Panc1 (cell line): ENCODE results near the gene TULP4. TPM values are rescaled to one million over a fixed set of nuclear protein-coding genes. Genes with fewer than 3 reads are reported as not detected.
"Not testable (repeated sequence)": the region's sequence is repeated elsewhere in the genome, so short reads cannot be mapped to it uniquely, and the experiment has no call there.

ENCODE experiments used
- ATAC-seq: fragments of 200-7000 bp; cut with Tn5 transposase; 2 replicates; pipeline ENCODE4 v1.9.1; 2020; ENCODE audit warnings: mild to moderate bottlenecking, moderate library complexity
- BruUV-seq: library from RNA; stranded (reverse); fragments of 400-500 nt; replicated peaks from 2 replicates; lab custom pipeline; 2021; lab: Mats Ljungman, UMichigan
- CTCF ChIA-PET: fragments of 300-600 bp; sonication (Branson Sonifier 250); formaldehyde crosslinking; loops from one replicate; lab custom pipeline; 2022; ENCODE audit warnings: antibody characterized with exemption; lab: Charles Lee
- POLR2A ChIA-PET: fragments of 300-600 bp; sonication (Branson Sonifier 250); formaldehyde crosslinking; loops from one replicate; lab custom pipeline; 2022; ENCODE audit warnings: antibody characterized with exemption; lab: Charles Lee
- DNase-seq: peaks from one replicate; pipeline ENCODE4 v3.0.0-alpha.2; 2010; ENCODE audit warnings: low read depth, low spot score
- H3K27ac ChIP-seq: 2 replicates; pipeline ENCODE4 v1.5.1; 2011; ENCODE audit warnings: mild to moderate bottlenecking, low read length, inconsistent platforms
- H3K27me3 ChIP-seq: fragments of 200-500 bp; sonication (Bioruptor generic); 2 replicates; pipeline ENCODE4 v1.6.0; 2014; ENCODE audit warnings: low read length, inconsistent platforms; ENCODE audit not compliant: control insufficient read depth, insufficient read depth
- H3K36me3 ChIP-seq: fragments of 200-500 bp; sonication (Bioruptor generic); 2 replicates; pipeline ENCODE4 v1.5.1; 2014; ENCODE audit warnings: inconsistent platforms, mild to moderate bottlenecking, low read length, moderate library complexity; ENCODE audit not compliant: control insufficient read depth, insufficient read depth
- H3K4me1 ChIP-seq: 2 replicates; pipeline ENCODE4 v1.5.1; 2011; ENCODE audit warnings: inconsistent platforms, mild to moderate bottlenecking, low read length, moderate library complexity; ENCODE audit not compliant: control insufficient read depth, insufficient read depth
- H3K4me3 ChIP-seq, 2 experiments: 2 replicates each; pipeline ENCODE4 v1.5.1; 2011 to 2012; ENCODE audit warnings: low read depth in 2 of 2, low read length in 2 of 2, mild to moderate bottlenecking in 2 of 2, inconsistent platforms in 1 of 2, moderate library complexity in 1 of 2
- H3K9me3 ChIP-seq: fragments of 200-500 bp; sonication (Bioruptor generic); 2 replicates; pipeline ENCODE4 v1.5.1; 2014; ENCODE audit warnings: low read depth, mild to moderate bottlenecking, inconsistent platforms, low read length, moderate library complexity; ENCODE audit not compliant: control insufficient read depth, insufficient read depth
- POLR2AphosphoS5 ChIP-seq: IDR thresholded peaks from 2 replicates; pipeline ENCODE4 v1.6.1; 2012; ENCODE audit warnings: mild to moderate bottlenecking, low read depth, low read length, moderate library complexity
- SIN3A ChIP-seq: IDR thresholded peaks from 2 replicates; pipeline ENCODE4 v1.6.1; 2012; ENCODE audit warnings: low read depth, mild to moderate bottlenecking, low read length, moderate library complexity, borderline replicate concordance; ENCODE audit not compliant: insufficient read depth
- TCF7L2 ChIP-seq: IDR thresholded peaks from 2 replicates; pipeline ENCODE4 v1.6.1; 2011; ENCODE audit warnings: mild to moderate bottlenecking, low read depth, low read length, inconsistent platforms
- in situ Hi-C: cut with HindIII; loops from 2 replicates; pipeline ENCODE4 v1.10.0; 2016; ENCODE audit warnings: low sequenced_read_pairs, low pct_unique_long_range_greater_than_20kb
- intact Hi-C: fragments of 100-400 bp; cut with micrococcal nuclease; formaldehyde crosslinking; loops from one replicate; pipeline ENCODE4 v1.10.0; 2022; ENCODE audit not compliant: unreplicated experiment
- total RNA-seq: library from RNA; stranded (reverse); gene quantifications from one replicate; pipeline ENCODE4 v1.2.1, GENCODE V29; 2021; ENCODE audit not compliant: unreplicated experiment
- TF ChIP-seq, protein P1 (sequence below), 2 experiments: IDR thresholded peaks; 2 replicates each; pipeline ENCODE4 v1.6.1; 2011 to 2012; ENCODE audit warnings: low read depth in 2 of 2, control low read depth in 1 of 2, low read length in 1 of 2, mild to moderate bottlenecking in 1 of 2, moderate library complexity in 1 of 2; ENCODE audit not compliant: insufficient read depth in 1 of 2
- TF ChIP-seq, protein P2 (sequence below): fragments of 450-650 bp; IDR thresholded peaks from 2 replicates; pipeline ENCODE4 v1.5.1; 2017; ENCODE audit warnings: mild to moderate bottlenecking

TULP4 gene
- total RNA-seq, 1 experiment from 2014 or later = 105 TPM

DNA sequence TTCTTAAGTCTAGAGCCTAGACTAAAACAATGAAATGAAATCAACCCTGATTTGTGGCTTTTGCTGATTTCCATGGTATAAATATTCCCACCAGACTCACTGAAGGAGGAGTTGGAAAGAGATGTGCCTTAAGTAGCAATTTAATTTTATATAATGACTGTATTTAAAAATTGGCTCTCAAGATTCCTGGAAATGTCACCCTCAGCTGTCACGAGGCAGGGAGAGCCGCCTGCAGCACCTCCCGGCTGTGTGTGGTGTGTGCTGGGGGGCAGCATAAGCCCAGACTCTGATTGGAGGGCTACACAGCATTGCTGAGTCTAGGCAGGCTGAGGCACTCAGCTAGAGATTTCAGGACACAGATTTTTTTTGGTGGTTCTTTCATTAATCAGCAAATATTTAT lies 207.0 kb downstream of the TULP4 start:
- no peaks in the 10 kb centered on the region for H3K36me3 ChIP-seq
- ChIA-PET CTCF (interaction anchor here (0.6 to 0.9 kb wide), 5 partner anchors 17 to 305 kb away, joined by 3 to 7 read pairs (median 6); no protein-coding TSS in a partner anchor), POLR2A (no interaction called here)
- H3K4me3 ChIP-seq = no peak overlapping the region
- H3K9me3 ChIP-seq = no peaks in the 10 kb centered on the region
- no peak for DNase-seq
- H3K27ac ChIP-seq = no peak overlapping the region
- no TSS peak for BruUV-seq
- ATAC-seq = no peak
- peaks cover 14% of the 10 kb centered on the region for H3K4me1 ChIP-seq
- in situ Hi-C loops (no loop called here), intact Hi-C loops (loop anchor here (5.0 kb wide), 1 partner anchor 297 kb away; no protein-coding TSS in a partner anchor)
- no peaks in the 10 kb centered on the region for H3K27me3 ChIP-seq
- TF ChIP-seq SIN3A (no peak), POLR2AphosphoS5 (no peak), TCF7L2 (no peak)
- TF ChIP-seq, protein P1, sequence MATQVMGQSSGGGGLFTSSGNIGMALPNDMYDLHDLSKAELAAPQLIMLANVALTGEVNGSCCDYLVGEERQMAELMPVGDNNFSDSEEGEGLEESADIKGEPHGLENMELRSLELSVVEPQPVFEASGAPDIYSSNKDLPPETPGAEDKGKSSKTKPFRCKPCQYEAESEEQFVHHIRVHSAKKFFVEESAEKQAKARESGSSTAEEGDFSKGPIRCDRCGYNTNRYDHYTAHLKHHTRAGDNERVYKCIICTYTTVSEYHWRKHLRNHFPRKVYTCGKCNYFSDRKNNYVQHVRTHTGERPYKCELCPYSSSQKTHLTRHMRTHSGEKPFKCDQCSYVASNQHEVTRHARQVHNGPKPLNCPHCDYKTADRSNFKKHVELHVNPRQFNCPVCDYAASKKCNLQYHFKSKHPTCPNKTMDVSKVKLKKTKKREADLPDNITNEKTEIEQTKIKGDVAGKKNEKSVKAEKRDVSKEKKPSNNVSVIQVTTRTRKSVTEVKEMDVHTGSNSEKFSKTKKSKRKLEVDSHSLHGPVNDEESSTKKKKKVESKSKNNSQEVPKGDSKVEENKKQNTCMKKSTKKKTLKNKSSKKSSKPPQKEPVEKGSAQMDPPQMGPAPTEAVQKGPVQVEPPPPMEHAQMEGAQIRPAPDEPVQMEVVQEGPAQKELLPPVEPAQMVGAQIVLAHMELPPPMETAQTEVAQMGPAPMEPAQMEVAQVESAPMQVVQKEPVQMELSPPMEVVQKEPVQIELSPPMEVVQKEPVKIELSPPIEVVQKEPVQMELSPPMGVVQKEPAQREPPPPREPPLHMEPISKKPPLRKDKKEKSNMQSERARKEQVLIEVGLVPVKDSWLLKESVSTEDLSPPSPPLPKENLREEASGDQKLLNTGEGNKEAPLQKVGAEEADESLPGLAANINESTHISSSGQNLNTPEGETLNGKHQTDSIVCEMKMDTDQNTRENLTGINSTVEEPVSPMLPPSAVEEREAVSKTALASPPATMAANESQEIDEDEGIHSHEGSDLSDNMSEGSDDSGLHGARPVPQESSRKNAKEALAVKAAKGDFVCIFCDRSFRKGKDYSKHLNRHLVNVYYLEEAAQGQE (IDR thresholded peaks at IDR 0.05; ENCODE audit: insufficient read depth in 1 of 2, low read depth in 2 of 2, low read length in 1 of 2) = no peak
- TF ChIP-seq, protein P2, sequence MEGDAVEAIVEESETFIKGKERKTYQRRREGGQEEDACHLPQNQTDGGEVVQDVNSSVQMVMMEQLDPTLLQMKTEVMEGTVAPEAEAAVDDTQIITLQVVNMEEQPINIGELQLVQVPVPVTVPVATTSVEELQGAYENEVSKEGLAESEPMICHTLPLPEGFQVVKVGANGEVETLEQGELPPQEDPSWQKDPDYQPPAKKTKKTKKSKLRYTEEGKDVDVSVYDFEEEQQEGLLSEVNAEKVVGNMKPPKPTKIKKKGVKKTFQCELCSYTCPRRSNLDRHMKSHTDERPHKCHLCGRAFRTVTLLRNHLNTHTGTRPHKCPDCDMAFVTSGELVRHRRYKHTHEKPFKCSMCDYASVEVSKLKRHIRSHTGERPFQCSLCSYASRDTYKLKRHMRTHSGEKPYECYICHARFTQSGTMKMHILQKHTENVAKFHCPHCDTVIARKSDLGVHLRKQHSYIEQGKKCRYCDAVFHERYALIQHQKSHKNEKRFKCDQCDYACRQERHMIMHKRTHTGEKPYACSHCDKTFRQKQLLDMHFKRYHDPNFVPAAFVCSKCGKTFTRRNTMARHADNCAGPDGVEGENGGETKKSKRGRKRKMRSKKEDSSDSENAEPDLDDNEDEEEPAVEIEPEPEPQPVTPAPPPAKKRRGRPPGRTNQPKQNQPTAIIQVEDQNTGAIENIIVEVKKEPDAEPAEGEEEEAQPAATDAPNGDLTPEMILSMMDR = no peak

DNA sequence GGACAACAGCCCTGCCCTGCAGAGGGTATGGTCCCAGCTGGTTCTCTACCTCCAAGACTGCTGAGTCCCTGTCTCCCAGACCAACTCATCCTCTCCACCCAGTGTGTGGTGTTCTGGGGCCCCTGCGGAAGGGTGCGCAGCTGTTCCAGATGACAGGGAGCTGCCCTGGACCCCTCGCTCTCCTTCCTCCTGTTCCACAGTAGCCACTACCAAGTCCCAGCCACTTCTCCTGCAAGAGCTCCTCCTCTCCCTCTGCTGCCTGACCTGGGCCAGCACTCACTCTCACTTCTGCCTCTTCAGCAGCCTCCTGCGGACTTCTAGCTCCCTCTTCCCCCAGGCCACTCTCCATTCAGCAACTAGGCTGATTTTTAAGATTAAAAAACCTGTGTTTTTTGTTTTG lies 207.5 kb downstream of the TULP4 start:
- in situ Hi-C loops (no loop called here), intact Hi-C loops (loop anchor here (5.0 kb wide), 1 partner anchor 297 kb away; no protein-coding TSS in a partner anchor)
- Histone ChIP-seq H3K36me3 (no peaks in the 10 kb centered on the region), H3K4me1 (peaks cover 14% of the 10 kb centered on the region), H3K9me3 (no peaks in the 10 kb centered on the region), H3K27me3 (no peaks in the 10 kb centered on the region), H3K27ac (no peak overlapping the region), H3K4me3 (no peak overlapping the region)
- DNase-seq = no peak
- ChIA-PET POLR2A (no interaction called here), CTCF (interaction anchor here (0.6 to 0.9 kb wide), 3 partner anchors 18 to 307 kb away, joined by 3 to 7 read pairs (median 6); no protein-coding TSS in a partner anchor)
- no peak for ATAC-seq
- BruUV-seq = no TSS peak
- TF ChIP-seq POLR2AphosphoS5 = no peak
- TF ChIP-seq, protein P1 (IDR thresholded peaks at IDR 0.05; ENCODE audit: insufficient read depth in 1 of 2, low read depth in 2 of 2, low read length in 1 of 2) = no peak
- TF ChIP-seq SIN3A = no peak
- TF ChIP-seq TCF7L2 = no peak
- TF ChIP-seq, protein P2 = no peak

- DNase-seq, ATAC-seq, POLR2A ChIA-PET, in situ Hi-C loops, H3K27me3 ChIP-seq, H3K36me3 ChIP-seq, H3K27ac ChIP-seq, intact Hi-C loops, H3K4me3 ChIP-seq, CTCF ChIA-PET, H3K9me3 ChIP-seq, BruUV-seq: not testable (repeated sequence)
- H3K4me1 ChIP-seq = peaks cover 14% of the 10 kb centered on the region
These were observed 208.7 kb downstream of the TULP4 start for GRCh38 chr6:158520975-158521374.
